ENCODE results near the gene METTL27. TPM values are rescaled to one million over a fixed set of nuclear protein-coding genes. Genes with fewer than 3 reads are reported as not detected.

METTL27 gene
- total RNA-seq, 4 donors from 2014 or later, result 2.0 to 6.8 (median 2.9) TPM; not detected in 1

GRCh38 chr7:73844848-73845460 lies 2.6 kb upstream of the METTL27 start:
- WGBS, result 78% methylated on average over 13 of the region's 13 CpGs
- TF ChIP-seq CTCF (IDR thresholded peaks at IDR 0.05) (no peak), EP300 (IDR thresholded peaks at IDR 0.05) (no peak), POLR2A (IDR thresholded peaks at IDR 0.05) (no peak), POLR2AphosphoS5 (IDR thresholded peaks at IDR 0.05) (no peak)
- peaks cover 25% of the 10 kb centered on the region for H3K4me1 ChIP-seq
- no peaks in the 10 kb centered on the region for H3K36me3 ChIP-seq
- peak overlapping the region; percentile 59 for H3K27ac ChIP-seq
- H3K4me3 ChIP-seq, result no peak overlapping the region
- H3K27me3 ChIP-seq, result no peaks in the 10 kb centered on the region
- no peaks in the 10 kb centered on the region for H3K9me3 ChIP-seq
- no peak for DNase-seq (ENCODE audit: low spot score in 2 of 2)

DNA sequence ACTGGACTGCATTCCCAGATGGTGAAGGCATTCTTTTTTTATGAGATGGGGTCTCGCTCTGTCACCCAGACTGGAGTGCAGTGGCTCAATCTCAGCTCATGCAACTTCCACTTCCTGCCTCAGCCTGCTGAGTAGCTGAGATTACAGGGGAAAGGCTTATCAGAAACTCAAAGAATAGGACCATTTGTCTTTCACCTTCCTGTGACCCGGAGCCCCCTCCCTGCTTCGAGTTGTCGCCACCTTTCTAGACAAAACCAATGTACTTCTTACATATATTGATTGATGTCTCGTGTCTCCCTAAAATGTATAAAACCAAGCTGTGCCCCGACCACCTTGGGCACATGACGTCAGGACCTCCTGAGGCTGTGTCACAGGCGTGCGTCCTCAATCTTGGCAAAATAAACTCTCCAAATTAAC lies 1.8 kb upstream of the METTL27 start:
- H3K27me3 ChIP-seq, result no peaks in the 10 kb centered on the region
- no peak overlapping the region for H3K4me3 ChIP-seq
- TF ChIP-seq POLR2AphosphoS5 (IDR thresholded peaks at IDR 0.05) (no peak), CTCF (IDR thresholded peaks at IDR 0.05) (no peak), POLR2A (IDR thresholded peaks at IDR 0.05) (no peak), EP300 (IDR thresholded peaks at IDR 0.05) (no peak)
- WGBS, result 68% methylated on average over 9 of the region's 9 CpGs
- H3K36me3 ChIP-seq, result no peaks in the 10 kb centered on the region
- H3K27ac ChIP-seq, result no peak overlapping the region
- peaks cover 24% of the 10 kb centered on the region for H3K4me1 ChIP-seq
- DNase-seq (ENCODE audit: low spot score in 2 of 2), result no peak
- H3K9me3 ChIP-seq, result no peaks in the 10 kb centered on the region

- Histone ChIP-seq H3K4me3 (peak overlapping the region; percentile 51), H3K27me3 (no peaks in the 10 kb centered on the region), H3K36me3 (no peaks in the 10 kb centered on the region), H3K4me1 (peaks cover 30% of the 10 kb centered on the region), H3K9me3 (no peaks in the 10 kb centered on the region), H3K27ac (peak overlapping the region; percentile 56)
- TF ChIP-seq POLR2AphosphoS5 (IDR thresholded peaks at IDR 0.05) (no peak), POLR2A (IDR thresholded peaks at IDR 0.05) (no peak), CTCF (IDR thresholded peaks at IDR 0.05) (no peak)
- WGBS, result no CpG with 5 or more reads among the region's 15 CpGs
- no peak for DNase-seq (ENCODE audit: low spot score in 2 of 2)
These were observed 638 bp downstream of the METTL27 start for GRCh38 chr7:73841689-73842066.

DNA sequence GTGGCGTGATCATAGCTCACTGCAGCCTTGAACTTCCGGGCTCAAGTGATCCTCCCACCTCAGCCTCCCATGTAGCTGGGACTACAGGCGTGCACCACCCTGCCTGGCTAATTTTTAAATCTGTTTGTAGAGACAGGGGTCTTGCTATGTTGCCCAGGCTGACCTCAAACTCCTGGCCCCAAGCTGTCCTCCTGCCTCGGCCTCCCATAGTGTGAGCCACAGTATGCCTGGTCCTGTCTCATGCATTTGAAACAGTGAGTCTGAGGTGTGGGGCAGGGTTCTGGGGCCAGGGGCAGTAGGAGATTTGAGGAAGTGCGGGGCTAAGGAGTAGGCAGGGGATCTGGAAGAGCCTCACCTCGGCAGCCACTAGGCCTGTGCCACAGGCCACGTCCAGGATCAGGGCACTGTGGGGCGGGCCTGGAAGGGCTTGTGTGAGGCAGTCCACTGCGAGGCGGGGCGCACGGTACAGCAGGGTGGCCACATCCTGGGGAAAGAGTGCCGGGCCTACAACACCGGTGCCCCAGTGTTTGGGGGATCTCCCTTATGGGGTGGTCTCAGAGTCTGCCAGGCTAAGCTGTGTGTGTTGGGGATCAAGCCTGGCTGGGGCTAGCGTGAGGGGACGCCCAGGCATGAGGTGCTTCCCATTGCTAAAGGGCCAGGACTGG lies 1.5 kb downstream of the METTL27 start:
- H3K4me1 ChIP-seq, result peaks cover 25% of the 10 kb centered on the region
- whole genome bisulfite sequencing, result 90% methylated on average over 14 of the region's 16 CpGs
- TF ChIP-seq POLR2A (IDR thresholded peaks at IDR 0.05), result no peak
- TF ChIP-seq CTCF (IDR thresholded peaks at IDR 0.05), result no peak
- TF ChIP-seq POLR2AphosphoS5 (IDR thresholded peaks at IDR 0.05), result no peak
- TF ChIP-seq EP300 (IDR thresholded peaks at IDR 0.05), result no peak
- H3K4me3 ChIP-seq, result no peak overlapping the region
- no peaks in the 10 kb centered on the region for H3K27me3 ChIP-seq
- H3K36me3 ChIP-seq, result no peaks in the 10 kb centered on the region
- H3K9me3 ChIP-seq, result no peaks in the 10 kb centered on the region
- no peak for DNase-seq (ENCODE audit: low spot score in 2 of 2)
- H3K27ac ChIP-seq, result no peak overlapping the region

Data from suprapubic skin (tissue), 4 donors.